NT2/D1 (cell line): ENCODE measurements around the gene AHCTF1.

Experiments used
- DNase-seq: peaks from one replicate; pipeline ENCODE4 v3.0.0-alpha.2; 2011; ENCODE audit warnings: low read depth, low spot score
- H3K27me3 ChIP-seq: 2 replicates; pipeline ENCODE4 v1.6.0; 2011; ENCODE audit warnings: mild to moderate bottlenecking; ENCODE audit not compliant: insufficient read length, insufficient read depth
- H3K36me3 ChIP-seq: 2 replicates; pipeline ENCODE4 v1.6.1; 2011; ENCODE audit warnings: mild to moderate bottlenecking, low read length, mixed read lengths; ENCODE audit not compliant: insufficient read depth, insufficient read length
- H3K4me1 ChIP-seq: 2 replicates; pipeline ENCODE4 v1.5.1; 2011; ENCODE audit not compliant: insufficient read depth, insufficient read length
- H3K4me3 ChIP-seq: 2 replicates; pipeline ENCODE4 v1.5.1; 2011; ENCODE audit warnings: low read depth; ENCODE audit not compliant: insufficient read length
- H3K9ac ChIP-seq: 2 replicates; pipeline ENCODE4 v1.6.0; 2011; ENCODE audit warnings: low read depth; ENCODE audit not compliant: insufficient read length
- H3K9me3 ChIP-seq: 2 replicates; pipeline ENCODE4 v1.5.1; 2011; ENCODE audit warnings: mild to moderate bottlenecking, low read length; ENCODE audit not compliant: insufficient read depth
- SUZ12 ChIP-seq: IDR thresholded peaks from 2 replicates; pipeline ENCODE4 v1.6.1; 2011; ENCODE audit not compliant: insufficient read length, insufficient read depth; ENCODE audit errors: extremely low read depth
- YY1 ChIP-seq: IDR thresholded peaks from 2 replicates; pipeline ENCODE4 v1.6.1; 2011; ENCODE audit not compliant: insufficient read length, insufficient read depth
- ZNF274 ChIP-seq: IDR thresholded peaks from 2 replicates; pipeline ENCODE4 v1.6.1; 2011; ENCODE audit warnings: mild to moderate bottlenecking, low read depth, low read length

The AHCTF1 gene

GRCh38 chr1:246792603-246793002 lies 139.1 kb downstream of the AHCTF1 start:
- Histone ChIP-seq H3K9me3 (no peaks in the 10 kb centered on the region), H3K4me3 (no peak overlapping the region), H3K36me3 (no peaks in the 10 kb centered on the region), H3K27me3 (no peaks in the 10 kb centered on the region), H3K9ac (no peak overlapping the region), H3K4me1 (peaks cover 20% of the 10 kb centered on the region)
- no peak for DNase-seq
- no peak for TF ChIP-seq YY1
- no peak for TF ChIP-seq ZNF274
- TF ChIP-seq SUZ12 = no peak

- no peak for DNase-seq
- TF ChIP-seq YY1 (no peak), ZNF274 (no peak), SUZ12 (no peak)
- H3K4me1 ChIP-seq = peaks cover 20% of the 10 kb centered on the region
- no peak overlapping the region for H3K9ac ChIP-seq
- no peak overlapping the region for H3K4me3 ChIP-seq
- no peaks in the 10 kb centered on the region for H3K27me3 ChIP-seq
- no peaks in the 10 kb centered on the region for H3K36me3 ChIP-seq
- no peaks in the 10 kb centered on the region for H3K9me3 ChIP-seq
Observed at GRCh38 chr1:246791303-246791918, 140.3 kb downstream of the AHCTF1 start.

GRCh38 chr1:246790833-246791232 lies 140.9 kb downstream of the AHCTF1 start:
- Histone ChIP-seq H3K9ac (no peak overlapping the region), H3K9me3 (0 out of 2 replicates have a peak, but pooled peaks cover under 1% of the 10 kb centered on the region), H3K4me1 (peaks cover 20% of the 10 kb centered on the region), H3K36me3 (no peaks in the 10 kb centered on the region), H3K4me3 (no peak overlapping the region), H3K27me3 (no peaks in the 10 kb centered on the region)
- TF ChIP-seq ZNF274 (no peak), SUZ12 (no peak), YY1 (no peak)
- DNase-seq = no peak

- H3K27me3 ChIP-seq = no peaks in the 10 kb centered on the region
- no peak for DNase-seq
- H3K36me3 ChIP-seq = no peaks in the 10 kb centered on the region
- TF ChIP-seq YY1 = no peak
- no peak for TF ChIP-seq ZNF274
- H3K4me3 ChIP-seq = no peak overlapping the region
- H3K9me3 ChIP-seq = 0 out of 2 replicates have a peak, but pooled peaks cover 4% of the 10 kb centered on the region
- H3K4me1 ChIP-seq = peaks cover 21% of the 10 kb centered on the region
- H3K9ac ChIP-seq = no peak overlapping the region
Observed at GRCh38 chr1:246790364-246790763, 141.4 kb downstream of the AHCTF1 start.

- no peak for DNase-seq
- H3K36me3 ChIP-seq = no peaks in the 10 kb centered on the region
- H3K9ac ChIP-seq = no peak overlapping the region
- TF ChIP-seq ZNF274 (no peak), YY1 (no peak), SUZ12 (no peak)
- no peak overlapping the region for H3K4me3 ChIP-seq
- 0 out of 2 replicates have a peak, but pooled peaks cover 4% of the 10 kb centered on the region for H3K9me3 ChIP-seq
- H3K4me1 ChIP-seq = peaks cover 19% of the 10 kb centered on the region
- H3K27me3 ChIP-seq = no peaks in the 10 kb centered on the region
Observed at GRCh38 chr1:246789454-246790339, 142.1 kb downstream of the AHCTF1 start.
